ENCODE results near the gene NR1H2.

The NR1H2 gene

GRCh38 chr19:50359328-50359818, 16.9 kb upstream of the NR1H2 start:
- H3K4me2 ChIP-seq (ENCODE audit: low read length) = peak overlapping the region; percentile 100
- H2AFZ ChIP-seq (ENCODE audit: low read depth, low read length) = no peak overlapping the region
- H3K9me3 ChIP-seq (ENCODE audit: insufficient read depth, low read length) = no peaks in the 10 kb centered on the region
- H3K4me3 ChIP-seq (ENCODE audit: low read length) = peak overlapping the region; percentile 19; the same call in 1 of the 2 replicates
- peaks cover 49% of the 10 kb centered on the region for H3K4me1 ChIP-seq (ENCODE audit: low read length)
- H3K36me3 ChIP-seq (replicated peaks; ENCODE audit: low read depth, low read length) = peaks cover 8% of the 10 kb centered on the region
- H3K27ac ChIP-seq (ENCODE audit: low read length) = peak overlapping the region; percentile 25; the same call in 1 of the 2 replicates
- no peaks in the 10 kb centered on the region for H4K20me1 ChIP-seq (ENCODE audit: insufficient read depth, low read length)
- no peaks in the 10 kb centered on the region for H3K27me3 ChIP-seq (ENCODE audit: low read depth, low read length)
- TF ChIP-seq CTCF (IDR thresholded peaks at IDR 0.05; ENCODE audit: low read depth, low read length) (no peak), EZH2phosphoT487 (IDR thresholded peaks at IDR 0.05; ENCODE audit: low read depth) (no peak)
- no peaks in the 10 kb centered on the region for H3K79me2 ChIP-seq (ENCODE audit: low read length)
- no peak overlapping the region; the same call in 1 of the 2 replicates for H3K9ac ChIP-seq (ENCODE audit: low read length)

- H3K79me2 ChIP-seq (ENCODE audit: low read length) = no peaks in the 10 kb centered on the region; the same call in 1 of the 2 replicates
- no peaks in the 10 kb centered on the region for H3K27me3 ChIP-seq (ENCODE audit: low read depth, low read length)
- H2AFZ ChIP-seq (ENCODE audit: low read depth, low read length) = no peak overlapping the region
- H4K20me1 ChIP-seq (ENCODE audit: insufficient read depth, low read length) = no peaks in the 10 kb centered on the region
- peaks cover 8% of the 10 kb centered on the region for H3K36me3 ChIP-seq (replicated peaks; ENCODE audit: low read depth, low read length)
- no peak overlapping the region for H3K9ac ChIP-seq (ENCODE audit: low read length)
- TF ChIP-seq CTCF (IDR thresholded peaks at IDR 0.05; ENCODE audit: low read depth, low read length) (no peak), EZH2phosphoT487 (IDR thresholded peaks at IDR 0.05; ENCODE audit: low read depth) (no peak)
- H3K4me1 ChIP-seq (ENCODE audit: low read length) = peaks cover 63% of the 10 kb centered on the region
- H3K4me3 ChIP-seq (ENCODE audit: low read length) = no peak overlapping the region
- no peak overlapping the region for H3K4me2 ChIP-seq (ENCODE audit: low read length)
- H3K9me3 ChIP-seq (ENCODE audit: insufficient read depth, low read length) = no peaks in the 10 kb centered on the region
- H3K27ac ChIP-seq (ENCODE audit: low read length) = no peak overlapping the region
Observed at GRCh38 chr19:50361290-50362029, 14.8 kb upstream of the NR1H2 start.

- Histone ChIP-seq H3K27ac (ENCODE audit: low read length) (no peak overlapping the region), H3K4me3 (ENCODE audit: low read length) (no peak overlapping the region), H3K27me3 (ENCODE audit: low read depth, low read length) (no peaks in the 10 kb centered on the region), H3K4me1 (ENCODE audit: low read length) (peaks cover 59% of the 10 kb centered on the region), H3K36me3 (replicated peaks; ENCODE audit: low read depth, low read length) (peaks cover 8% of the 10 kb centered on the region), H3K9me3 (ENCODE audit: insufficient read depth, low read length) (no peaks in the 10 kb centered on the region), H3K4me2 (ENCODE audit: low read length) (no peak overlapping the region), H3K79me2 (ENCODE audit: low read length) (no peaks in the 10 kb centered on the region; the same call in 1 of the 2 replicates), H2AFZ (ENCODE audit: low read depth, low read length) (no peak overlapping the region), H3K9ac (ENCODE audit: low read length) (no peak overlapping the region), H4K20me1 (ENCODE audit: insufficient read depth, low read length) (no peaks in the 10 kb centered on the region)
- TF ChIP-seq CTCF (IDR thresholded peaks at IDR 0.05; ENCODE audit: low read depth, low read length) = no peak
- TF ChIP-seq EZH2phosphoT487 (IDR thresholded peaks at IDR 0.05; ENCODE audit: low read depth) = no peak
Observed at GRCh38 chr19:50362030-50362412, 14.2 kb upstream of the NR1H2 start.

- TF ChIP-seq CTCF (IDR thresholded peaks at IDR 0.05; ENCODE audit: low read depth, low read length) (no peak), EZH2phosphoT487 (IDR thresholded peaks at IDR 0.05; ENCODE audit: low read depth) (no peak)
- H3K27me3 ChIP-seq (ENCODE audit: low read depth, low read length) = no peaks in the 10 kb centered on the region
- H4K20me1 ChIP-seq (ENCODE audit: insufficient read depth, low read length) = no peaks in the 10 kb centered on the region
- H3K4me1 ChIP-seq (ENCODE audit: low read length) = peaks cover 65% of the 10 kb centered on the region
- H3K27ac ChIP-seq (ENCODE audit: low read length) = no peak overlapping the region
- H3K79me2 ChIP-seq (ENCODE audit: low read length) = no peaks in the 10 kb centered on the region; the same call in 1 of the 2 replicates
- H3K9me3 ChIP-seq (ENCODE audit: insufficient read depth, low read length) = no peaks in the 10 kb centered on the region
- no peak overlapping the region for H3K9ac ChIP-seq (ENCODE audit: low read length)
- H2AFZ ChIP-seq (ENCODE audit: low read depth, low read length) = no peak overlapping the region
- H3K4me2 ChIP-seq (ENCODE audit: low read length) = no peak overlapping the region
- H3K4me3 ChIP-seq (ENCODE audit: low read length) = no peak overlapping the region
- H3K36me3 ChIP-seq (replicated peaks; ENCODE audit: low read depth, low read length) = peaks cover 8% of the 10 kb centered on the region
Observed at GRCh38 chr19:50362656-50363424, 13.4 kb upstream of the NR1H2 start.
